HG03060 (cell line): ENCODE data around the gene AHCTF1.

Experiments used
- ATAC-seq: cut with Tn5 transposase; IDR thresholded peaks from one replicate; pipeline ENCODE4 v1.9.1; 2021; ENCODE audit warnings: low read depth, moderate number of reproducible peaks; ENCODE audit not compliant: unreplicated experiment

AHCTF1 gene

DNA sequence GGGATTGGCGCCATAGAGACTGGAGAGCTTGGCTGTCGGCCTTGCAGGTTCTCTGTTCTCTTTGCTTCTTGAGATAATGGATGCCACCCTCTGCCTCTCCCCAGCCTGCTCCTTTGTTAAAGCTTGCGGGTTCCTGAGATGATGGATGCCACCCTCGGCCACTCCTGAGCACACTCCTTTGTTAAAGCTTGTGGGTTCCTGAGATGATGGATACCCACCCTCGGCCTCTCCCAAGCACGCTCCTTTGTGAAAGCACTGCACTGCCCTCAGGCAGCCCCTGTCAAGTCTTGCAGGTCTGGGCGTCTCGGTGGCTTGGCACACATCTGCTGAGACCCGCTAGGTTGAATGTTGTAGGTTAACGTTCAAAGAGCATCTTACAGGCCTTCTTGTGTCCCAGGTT is 131.0 kb downstream of the AHCTF1 start:
- no peak for ATAC-seq

DNA sequence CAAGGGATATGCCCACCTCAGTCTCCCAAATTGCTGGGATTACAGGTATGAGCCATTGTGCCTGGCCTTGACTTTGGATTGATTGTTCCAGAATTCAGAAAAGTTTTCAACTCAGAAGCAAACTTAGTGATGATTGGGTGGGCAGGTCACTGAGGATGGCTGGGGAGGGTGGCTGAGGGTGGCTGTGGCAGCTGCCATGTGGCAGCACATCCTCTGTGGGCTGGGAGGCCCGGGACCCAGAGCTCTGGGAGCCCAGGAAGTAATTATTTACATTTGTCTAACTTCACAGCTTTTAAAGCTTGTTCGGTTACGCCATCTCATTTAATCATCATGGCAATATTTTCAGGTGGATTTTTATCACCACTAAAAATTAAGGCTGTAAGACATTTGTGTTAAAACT is 131.4 kb downstream of the AHCTF1 start:
- no peak for ATAC-seq

DNA sequence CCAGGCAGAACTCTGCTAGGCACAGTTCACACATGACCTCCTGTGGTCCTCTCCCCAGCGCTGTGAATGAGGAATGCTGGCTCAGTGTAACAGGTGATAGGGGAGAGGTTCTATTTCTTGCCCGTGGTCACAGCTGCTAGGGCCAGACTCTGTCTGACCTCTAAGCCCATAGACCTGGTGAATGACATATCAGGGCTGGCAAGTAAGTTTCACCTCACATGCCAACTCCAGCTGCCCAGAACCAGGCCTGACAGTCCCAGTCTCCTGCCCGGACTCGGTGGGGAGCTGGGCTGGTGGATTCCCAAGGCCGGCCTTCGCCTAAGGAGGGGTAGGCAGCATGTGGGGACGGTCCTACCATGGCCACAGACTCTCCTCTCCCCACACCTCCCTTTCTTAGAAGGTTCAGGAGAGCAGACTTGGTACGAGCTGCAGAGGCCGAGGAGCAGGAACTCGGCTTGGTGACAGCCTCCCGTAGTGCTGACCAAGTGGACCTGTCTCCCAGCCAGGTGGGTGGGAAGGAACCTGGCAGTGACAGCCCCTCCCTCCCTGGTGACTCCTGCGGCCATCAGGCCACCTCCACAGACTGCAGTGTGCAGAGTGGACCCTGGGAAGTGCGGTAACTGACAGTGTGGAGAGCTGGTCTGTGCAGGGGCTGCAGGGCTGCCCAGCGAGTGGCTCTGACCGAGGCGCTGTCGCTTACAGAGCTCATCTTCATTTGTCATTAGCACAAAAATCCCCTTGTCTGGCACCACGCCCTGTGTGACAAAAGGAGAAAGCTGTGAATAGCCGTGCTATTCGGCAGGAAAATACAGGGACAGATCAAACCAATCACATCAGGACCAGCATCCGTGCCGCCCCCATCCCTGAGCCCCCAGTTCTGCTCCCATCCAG is 132.9 kb downstream of the AHCTF1 start:
- ATAC-seq: no peak

DNA sequence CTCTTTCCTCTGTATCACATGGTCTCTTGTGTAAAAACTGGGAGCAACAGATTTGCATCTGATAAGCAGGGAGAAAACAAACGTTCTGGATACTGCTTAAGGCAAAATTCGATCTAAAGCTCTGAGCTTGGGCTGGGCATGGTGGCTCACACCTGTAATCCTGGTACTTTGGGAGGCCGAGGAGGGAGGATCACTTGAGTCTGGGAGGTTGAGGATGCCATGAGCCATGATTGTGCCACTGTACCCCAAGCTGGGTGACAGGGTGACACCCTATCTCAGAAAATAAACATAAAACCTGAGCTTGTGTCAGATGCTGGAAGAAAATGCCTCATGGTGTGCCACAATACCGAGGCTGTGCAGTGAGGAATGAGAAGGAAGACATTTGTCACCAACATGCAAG is 133.6 kb downstream of the AHCTF1 start:
- no peak for ATAC-seq

DNA sequence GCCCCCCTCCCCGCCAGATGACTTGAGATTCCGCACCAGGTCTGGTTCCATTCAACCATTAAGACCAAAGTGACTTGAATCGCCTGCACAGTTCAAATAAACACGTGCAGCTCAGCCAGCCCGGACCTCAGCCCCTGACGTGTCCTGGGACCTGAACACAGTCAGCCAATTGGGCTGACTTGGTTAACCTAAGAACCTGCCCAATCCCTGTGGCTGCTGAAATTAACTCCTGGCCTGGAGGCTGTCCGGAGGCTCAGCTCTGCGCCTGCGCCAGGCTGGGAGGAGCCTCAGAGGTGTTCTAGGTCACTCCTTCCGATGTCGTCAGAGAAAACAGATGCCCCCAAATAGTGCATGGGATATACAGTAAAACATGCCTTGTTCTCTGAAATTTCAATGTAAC is 134.2 kb downstream of the AHCTF1 start:
- ATAC-seq: no peak

DNA sequence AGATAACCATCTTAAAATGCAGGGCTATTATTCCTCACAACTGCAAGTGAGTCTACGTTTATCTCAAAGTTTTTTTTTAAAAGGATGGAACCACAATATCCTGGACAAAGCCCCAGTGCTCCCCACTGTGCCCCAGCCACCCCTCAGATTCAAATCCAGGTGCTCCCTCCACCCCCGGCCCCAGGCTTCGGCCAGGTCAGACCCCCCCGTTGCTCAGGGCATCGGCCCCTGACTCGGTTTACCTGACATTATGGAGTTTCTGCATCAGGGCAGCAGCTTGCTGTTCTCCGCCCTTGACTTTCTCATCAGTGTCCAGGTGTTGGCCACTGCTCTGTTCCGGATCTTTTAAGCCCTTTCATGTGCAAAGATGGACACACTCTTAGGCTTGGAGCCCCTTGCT is 134.6 kb downstream of the AHCTF1 start:
- ATAC-seq: no peak

DNA sequence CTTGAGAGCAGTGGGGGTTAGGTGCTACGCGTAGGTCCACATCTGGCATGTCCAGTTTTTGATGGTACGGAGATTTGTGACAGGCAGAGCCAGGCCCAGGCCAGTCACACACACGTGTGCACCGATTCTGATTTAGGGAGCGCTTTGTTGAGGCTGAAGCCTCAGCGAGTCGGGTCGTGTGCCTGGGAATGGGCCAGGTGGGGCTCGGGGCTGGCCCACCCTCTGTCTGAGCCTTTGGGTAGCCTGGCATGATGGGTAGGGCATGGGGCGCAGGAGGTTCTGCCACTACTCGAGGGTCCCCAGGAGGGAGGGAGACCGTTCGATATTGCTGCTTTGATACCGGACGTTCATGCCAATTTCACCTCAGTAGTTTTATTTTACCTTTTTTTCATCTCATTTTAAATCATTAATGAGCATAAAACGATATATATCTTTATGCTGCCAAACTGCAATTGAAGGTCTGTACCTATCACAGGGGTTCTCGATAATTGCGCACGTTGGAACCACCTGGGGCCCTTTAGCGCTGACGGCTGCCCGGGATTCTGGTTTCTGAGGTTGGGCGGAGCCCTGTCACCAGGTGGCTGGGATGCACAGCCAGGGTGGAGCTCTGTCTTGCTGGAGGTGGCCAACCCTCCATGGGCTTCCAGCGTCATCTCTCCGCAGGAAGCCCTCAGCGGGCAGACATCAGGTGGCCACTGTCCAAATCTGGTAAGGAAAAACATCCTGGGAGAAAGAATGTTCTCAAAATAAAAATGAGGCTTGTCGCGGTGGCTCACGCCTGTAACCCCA is 135.6 kb downstream of the AHCTF1 start:
- no peak for ATAC-seq

DNA sequence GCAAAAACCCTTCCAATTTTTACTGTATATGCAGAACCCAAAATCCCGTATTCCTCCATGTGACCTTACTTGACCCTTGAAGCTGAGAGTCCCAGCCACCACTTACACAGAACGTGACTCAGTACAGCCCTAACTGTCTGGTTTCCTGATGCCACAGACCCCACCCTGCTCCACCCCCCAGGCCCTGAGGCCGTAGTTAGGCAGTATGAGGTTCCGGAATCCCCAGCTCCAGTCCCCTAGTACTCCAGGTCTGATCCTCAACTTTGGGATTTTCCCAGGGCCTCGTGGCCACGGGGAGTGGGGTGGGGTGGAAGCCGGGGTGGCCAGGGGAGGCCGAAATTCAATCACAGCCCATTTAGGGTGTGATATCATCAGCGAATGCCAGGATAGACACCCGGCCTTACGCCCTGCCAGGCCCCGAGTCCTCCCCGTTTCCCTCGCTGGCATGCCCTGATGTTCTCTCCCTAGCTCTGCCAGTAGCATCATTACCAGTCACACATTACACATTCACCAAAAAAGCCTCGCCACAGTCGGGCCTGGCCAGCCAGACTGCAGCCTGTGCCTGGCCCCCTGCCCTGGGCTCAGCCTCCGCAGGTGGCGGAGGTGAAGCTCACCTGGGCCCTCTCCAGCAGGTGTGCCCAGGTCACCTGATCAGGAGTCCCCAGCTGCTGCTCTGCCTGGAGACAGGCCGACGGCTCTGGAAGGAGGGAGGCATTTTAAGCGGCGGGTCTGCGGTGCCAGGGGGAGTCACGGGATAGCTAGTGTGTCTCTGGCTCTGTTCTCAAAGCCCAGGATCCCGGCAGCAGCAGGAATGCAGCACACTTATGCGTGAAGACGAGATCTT is 136.7 kb downstream of the AHCTF1 start:
- ATAC-seq: no peak

DNA sequence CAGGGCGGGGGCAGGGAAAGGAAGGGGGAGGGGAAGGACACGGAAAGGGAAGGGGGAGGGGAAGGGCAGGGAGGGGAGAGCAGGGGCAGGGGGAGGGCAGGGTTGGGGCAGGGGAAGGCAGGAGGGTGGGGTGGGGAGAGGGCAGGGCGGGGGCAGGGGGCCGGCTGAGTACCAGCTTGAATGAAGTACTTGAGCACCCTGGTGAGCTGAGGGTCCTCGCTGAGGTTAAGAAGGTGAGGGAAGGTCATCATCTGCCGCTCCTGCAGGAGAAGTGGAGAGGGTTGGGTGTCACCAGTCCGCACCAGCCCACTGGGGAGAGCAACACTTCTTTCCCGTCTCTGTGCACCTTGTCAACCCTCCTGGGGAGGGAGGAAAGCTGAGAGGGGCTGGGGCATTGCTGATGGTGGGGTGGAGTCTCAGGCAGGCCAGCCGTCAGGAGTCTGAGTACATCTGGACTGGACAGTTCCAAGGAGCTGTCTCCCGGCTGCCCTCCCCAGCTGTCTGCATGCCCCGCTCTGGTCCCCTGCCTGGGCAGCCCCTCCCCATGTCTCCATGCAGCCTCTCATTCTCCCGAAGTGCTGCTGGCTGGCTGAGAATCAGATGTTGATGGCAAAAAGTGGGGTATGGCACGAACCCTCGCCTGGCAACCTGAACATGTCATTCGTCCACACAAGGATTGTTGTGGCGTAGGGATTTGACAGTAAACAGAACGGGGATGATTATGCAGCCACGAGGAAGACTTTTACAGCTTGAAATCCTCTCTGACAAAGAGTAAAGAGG is 137.5 kb downstream of the AHCTF1 start:
- no peak for ATAC-seq

DNA sequence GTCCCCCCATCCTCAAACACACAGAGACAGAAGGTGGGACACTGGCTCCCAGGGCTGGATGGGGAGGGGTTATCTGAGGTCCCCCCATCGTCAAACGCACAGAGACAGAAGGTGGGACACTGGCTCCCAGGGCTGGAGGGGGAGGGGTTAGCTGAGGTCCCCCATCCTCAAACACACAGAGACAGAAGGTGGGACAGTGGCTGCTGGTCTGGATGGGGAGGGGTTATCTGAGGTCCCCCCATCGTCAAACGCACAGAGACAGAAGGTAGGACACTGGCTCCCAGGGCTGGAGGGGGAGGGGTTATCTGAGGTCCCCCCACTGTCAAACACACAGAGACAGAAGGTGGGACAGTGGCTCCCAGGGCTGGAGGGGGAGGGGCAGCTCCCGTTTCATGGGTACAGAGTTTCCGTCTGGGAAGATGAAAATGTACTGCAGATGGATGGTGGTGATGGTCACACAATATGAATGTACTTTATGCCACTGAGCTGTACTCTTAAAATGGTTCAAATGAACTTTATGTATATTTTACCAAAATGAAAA is 138.3 kb downstream of the AHCTF1 start:
- no peak for ATAC-seq

DNA sequence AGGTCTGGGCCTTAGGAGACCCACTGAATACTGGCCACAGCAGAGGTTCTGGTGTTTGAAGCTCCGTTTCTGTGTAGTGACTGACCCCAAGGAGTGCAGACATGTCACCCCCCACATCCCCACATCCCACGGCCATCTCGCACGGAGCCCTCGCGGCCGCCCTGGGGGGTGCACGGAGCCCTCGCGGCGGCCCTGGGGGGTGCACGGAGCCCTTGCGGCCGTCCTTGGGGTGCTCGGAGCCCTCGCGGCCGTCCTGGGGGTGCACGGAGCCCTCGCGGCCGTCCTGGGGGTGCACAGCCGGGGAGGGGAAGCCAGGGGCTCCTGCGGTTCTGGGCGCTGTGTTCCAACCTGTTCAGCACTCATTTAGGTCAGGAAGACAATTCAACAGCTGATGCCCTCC is 139.1 kb downstream of the AHCTF1 start:
- no peak for ATAC-seq

DNA sequence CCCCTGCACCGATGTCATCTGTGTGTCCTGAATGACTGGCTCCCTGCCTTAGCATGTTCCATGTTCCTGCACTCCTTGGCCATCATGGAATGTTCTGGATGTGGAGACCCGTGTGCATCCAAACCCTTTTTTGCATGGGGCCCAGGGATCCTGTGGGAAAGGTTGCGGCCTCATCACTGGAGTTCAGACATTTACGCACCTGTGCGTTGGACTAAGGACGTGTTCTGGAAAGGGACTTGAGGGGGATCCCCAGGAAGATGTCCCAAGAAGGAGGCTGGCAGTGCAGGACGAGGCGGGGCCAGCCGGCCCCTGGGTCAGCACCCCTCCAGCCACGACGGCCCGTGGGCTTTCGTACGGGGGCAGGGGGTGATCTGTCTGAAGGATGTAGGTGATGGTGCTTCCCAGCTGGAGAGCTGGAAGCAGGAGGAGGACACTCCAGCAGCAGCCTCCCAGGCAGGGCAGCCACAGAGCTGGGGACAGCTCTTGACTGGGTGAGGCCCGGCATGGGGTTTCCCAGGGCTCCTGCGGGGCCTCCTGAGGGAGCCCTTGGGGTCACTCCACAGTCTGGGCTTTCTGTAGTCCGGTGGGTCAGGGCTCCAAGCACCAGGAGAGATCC is 140.3 kb downstream of the AHCTF1 start:
- no peak for ATAC-seq

DNA sequence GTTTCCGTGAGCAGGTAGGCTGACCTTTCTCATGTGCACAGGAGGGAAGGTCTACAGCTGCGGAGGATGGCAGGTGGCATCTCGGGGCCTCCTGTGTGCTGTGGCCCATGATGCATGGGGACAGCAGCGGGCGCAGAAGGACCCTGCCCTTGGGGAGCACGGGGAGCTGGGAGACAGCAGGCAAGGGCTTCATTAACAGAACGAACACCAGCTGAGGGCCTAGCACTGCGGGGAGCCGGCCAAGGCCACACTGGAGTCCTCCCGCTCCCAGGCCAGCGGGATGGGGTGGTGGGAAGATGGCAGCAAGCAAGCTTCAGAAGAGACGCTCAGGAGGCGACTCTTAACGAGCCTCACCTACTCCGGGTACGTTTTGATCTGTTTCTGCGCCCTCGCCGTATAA is 140.9 kb downstream of the AHCTF1 start:
- no peak for ATAC-seq

DNA sequence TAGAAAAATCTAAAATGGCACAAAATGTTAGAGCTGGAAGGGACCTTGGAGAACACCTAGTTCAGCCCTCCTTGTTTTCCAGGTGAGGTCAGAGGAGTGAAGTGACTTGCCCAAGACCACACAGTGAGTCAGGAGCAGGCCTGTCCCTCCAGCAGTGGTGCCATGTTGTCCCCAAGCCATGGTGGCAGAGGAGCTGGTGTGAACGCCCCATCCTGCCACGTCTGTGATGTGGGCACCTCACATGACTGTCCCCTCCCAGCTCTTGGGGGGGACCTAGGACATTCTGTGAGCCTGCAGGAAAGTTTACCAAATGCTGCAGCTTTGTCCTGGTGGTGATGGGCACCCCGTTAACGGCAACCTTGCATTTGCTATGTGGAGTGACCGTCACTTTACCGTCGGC is 141.4 kb downstream of the AHCTF1 start:
- no peak for ATAC-seq

DNA sequence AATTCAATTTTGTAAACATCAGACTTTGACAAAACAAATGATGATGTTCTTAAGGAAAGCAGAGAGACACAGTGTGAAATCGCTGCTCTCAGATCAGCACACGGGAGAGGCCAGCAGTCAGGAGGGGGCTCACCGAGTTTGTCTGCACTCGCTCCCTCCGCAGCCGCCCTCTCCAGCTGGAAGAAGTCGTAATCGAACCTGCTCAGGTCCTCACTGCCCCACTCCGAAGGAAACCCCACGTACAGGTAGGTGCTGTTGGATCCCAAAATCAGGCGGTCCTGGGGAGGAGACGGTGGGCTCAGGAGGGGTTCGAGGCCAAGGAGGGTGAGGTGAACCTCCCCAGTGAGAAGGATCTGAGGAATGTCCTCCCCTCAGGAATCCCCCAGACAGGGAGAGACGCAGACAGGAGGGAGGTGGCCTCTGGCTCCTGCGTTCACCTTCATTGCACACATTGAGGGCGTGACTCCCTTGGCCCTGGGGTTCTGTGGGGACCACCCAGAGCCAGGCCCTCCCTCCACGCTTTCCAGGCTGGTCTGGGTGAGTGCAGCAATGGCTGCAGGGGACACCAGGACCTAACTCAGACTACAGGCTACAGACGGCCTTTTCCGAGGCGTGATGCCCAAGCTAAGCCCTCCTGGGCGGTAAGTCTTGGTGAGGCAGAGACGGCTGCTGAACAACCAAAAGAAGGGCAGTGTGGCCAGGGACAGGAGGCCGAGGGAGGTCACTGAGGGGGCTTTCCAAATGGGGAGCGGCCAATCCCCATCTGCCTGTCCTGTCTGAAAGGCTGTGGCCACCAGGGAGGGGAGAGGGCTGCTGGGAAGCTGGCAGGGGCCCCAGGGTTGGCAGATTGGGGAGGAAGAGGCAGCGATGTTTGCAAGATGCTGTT is 142.1 kb downstream of the AHCTF1 start:
- ATAC-seq: no peak
